ENCODE measurements around the gene PRDM7.
"Not testable (repeated sequence)": the region's sequence is repeated elsewhere in the genome, so short reads cannot be mapped to it uniquely, and the experiment has no call there.

Gene PRDM7

GRCh38 chr16:90011508-90011819, 65.7 kb downstream of the PRDM7 start:
- FAIRE-seq = no peak

- no peak for FAIRE-seq
Observed at GRCh38 chr16:90010676-90011507, 66.2 kb downstream of the PRDM7 start.

DNA sequence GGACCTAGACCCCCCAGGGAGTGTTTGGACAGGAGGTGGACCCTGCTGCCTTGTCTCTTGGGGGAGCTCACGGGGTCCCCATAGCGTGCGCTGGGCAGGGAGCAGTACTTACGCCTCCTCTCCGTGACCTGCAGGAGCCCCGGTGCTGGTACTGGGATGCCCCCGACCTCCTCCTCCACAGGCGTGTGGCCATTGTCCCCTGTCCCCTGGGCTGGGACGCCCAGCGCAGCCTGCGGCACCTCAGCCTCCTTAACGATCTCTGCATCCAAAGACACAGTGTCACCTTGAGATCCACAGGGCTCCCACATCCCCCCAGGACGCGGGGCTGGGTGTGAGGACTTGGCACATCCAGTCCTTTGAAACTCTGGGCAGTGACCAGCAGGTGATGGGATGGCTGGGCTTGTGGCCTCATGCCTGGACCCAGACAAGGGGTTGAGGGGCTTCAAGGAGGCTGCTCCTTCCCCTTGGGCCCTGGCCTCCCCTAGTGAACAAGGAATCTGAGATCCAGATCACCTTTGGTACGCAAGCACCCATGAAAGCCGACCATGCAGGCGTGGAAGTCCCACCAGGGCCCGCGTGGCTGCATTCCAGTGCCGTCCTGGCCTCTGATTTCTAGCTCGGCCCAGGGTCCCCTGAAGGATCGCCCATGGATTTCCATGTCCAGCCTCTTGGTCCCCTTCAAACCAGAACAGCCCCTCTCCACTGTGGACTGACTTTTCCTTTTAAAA, 67.8 kb downstream of the PRDM7 start:
- FAIRE-seq = no peak

DNA sequence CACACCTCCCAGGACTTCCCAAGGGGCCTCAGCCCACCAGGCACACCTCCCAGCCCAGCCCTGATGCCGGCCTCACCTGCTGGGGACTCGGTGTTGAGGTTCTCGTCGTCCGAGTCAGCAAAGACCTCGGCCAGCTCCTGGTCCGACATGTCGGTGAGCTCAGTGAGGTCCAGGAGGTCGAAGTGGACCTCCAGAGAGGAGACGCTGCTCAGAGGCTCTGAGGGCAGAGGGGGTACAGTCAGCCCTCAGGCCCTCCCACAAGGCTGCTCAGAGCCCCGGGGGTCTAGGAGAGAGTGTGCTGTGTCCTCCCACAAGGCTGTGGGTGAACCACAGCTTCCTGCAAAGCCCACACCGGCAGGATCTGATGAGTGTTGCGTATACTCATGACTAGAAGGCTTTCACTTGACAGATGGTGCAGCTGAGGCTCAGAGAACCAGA, 68.4 kb downstream of the PRDM7 start:
- FAIRE-seq = no peak

DNA sequence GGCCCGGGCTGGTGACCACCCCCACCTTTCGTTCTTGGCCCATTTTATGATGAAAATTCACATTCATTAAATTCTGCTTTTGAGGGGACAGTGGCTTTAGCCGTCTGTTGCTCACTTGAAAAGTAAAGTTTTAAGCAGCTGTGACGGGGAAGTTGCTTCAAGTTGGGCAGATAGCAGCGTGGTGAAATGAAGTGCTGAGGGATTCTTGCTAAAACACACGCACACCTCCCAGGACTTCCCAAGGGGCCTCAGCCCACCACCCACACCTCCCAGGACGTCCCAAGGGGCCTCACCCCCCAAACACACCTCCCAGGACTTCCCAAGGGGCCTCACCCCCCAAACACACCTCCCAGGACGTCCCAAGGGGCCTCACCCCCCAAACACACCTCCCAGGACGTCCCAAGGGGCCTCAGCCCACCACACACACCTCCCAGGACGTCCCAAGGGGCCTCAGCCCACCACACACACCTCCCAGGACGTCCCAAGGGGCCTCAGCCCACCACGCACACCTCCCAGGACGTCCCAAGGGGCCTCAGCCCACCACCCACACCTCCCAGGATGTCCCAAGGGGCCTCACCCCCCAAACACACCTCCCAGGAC, 69.4 kb downstream of the PRDM7 start:
- FAIRE-seq = not testable (repeated sequence)

GRCh38 chr16:90007015-90007414, 70.1 kb downstream of the PRDM7 start:
- no peak for FAIRE-seq
